B cell (primary cell): ENCODE data around the gene SNRNP48.

Experiments
- EZH2 ChIP-seq: IDR thresholded peaks from 2 replicates; pipeline ENCODE4 v1.6.1; 2012; ENCODE audit warnings: borderline replicate concordance, low read depth, mild to moderate bottlenecking, moderate library complexity, low read length; ENCODE audit not compliant: insufficient read depth, poor library complexity, severe bottlenecking
- TF ChIP-seq, protein P1 (sequence below): fragments of 200-600 bp; IDR thresholded peaks from one replicate; pipeline ENCODE4 v1.8.0; 2022; ENCODE audit warnings: antibody characterized with exemption, mild to moderate bottlenecking

DNA sequence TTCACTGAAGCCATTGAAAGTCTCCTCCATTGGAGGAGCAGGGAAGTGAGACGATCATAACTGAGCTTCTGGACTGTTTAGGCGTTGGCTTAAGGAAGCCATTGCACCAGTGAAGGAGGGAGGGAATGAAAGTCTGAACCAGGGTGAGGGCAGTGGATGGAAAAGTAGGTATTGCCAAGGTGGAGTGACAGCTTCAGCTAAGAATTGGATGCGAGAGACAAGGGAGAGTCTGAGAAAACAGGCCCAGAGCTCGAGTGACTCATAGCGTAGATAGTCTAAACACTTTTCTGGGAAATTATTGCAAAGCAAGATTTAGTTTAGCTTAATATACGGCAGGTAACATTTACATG, 44.0 kb upstream of the SNRNP48 start:
- TF ChIP-seq, protein P1, sequence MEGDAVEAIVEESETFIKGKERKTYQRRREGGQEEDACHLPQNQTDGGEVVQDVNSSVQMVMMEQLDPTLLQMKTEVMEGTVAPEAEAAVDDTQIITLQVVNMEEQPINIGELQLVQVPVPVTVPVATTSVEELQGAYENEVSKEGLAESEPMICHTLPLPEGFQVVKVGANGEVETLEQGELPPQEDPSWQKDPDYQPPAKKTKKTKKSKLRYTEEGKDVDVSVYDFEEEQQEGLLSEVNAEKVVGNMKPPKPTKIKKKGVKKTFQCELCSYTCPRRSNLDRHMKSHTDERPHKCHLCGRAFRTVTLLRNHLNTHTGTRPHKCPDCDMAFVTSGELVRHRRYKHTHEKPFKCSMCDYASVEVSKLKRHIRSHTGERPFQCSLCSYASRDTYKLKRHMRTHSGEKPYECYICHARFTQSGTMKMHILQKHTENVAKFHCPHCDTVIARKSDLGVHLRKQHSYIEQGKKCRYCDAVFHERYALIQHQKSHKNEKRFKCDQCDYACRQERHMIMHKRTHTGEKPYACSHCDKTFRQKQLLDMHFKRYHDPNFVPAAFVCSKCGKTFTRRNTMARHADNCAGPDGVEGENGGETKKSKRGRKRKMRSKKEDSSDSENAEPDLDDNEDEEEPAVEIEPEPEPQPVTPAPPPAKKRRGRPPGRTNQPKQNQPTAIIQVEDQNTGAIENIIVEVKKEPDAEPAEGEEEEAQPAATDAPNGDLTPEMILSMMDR = no peak
- no peak for TF ChIP-seq EZH2
